Suppressor macrophage (primary cell): ENCODE results near the gene HOXD3.

Source experiments
- DNase-seq, 4 experiments: peaks; one replicate each; pipeline ENCODE4 v3.0.0-alpha.2; 2020 to 2022

Gene HOXD3

GRCh38 chr2:176132205-176133171 lies 24.6 kb upstream of the HOXD3 start:
- DNase-seq: peak in 3 of 4 experiments; percentile 14 to 41 (median 16)

GRCh38 chr2:176133389-176133788 lies 23.7 kb upstream of the HOXD3 start:
- DNase-seq: no peak

GRCh38 chr2:176134035-176134434 lies 23.1 kb upstream of the HOXD3 start:
- DNase-seq: no peak

- DNase-seq: no peak
Observed at GRCh38 chr2:176135035-176135440, 22.1 kb upstream of the HOXD3 start.

GRCh38 chr2:176136374-176137251 lies 20.5 kb upstream of the HOXD3 start:
- peak in 1 of 4 experiments; percentile 18 for DNase-seq

- DNase-seq: no peak
Observed at GRCh38 chr2:176137252-176137580, 19.9 kb upstream of the HOXD3 start.

- DNase-seq: no peak
Observed at GRCh38 chr2:176137906-176138305, 19.2 kb upstream of the HOXD3 start.

GRCh38 chr2:176138526-176138922 lies 18.6 kb upstream of the HOXD3 start:
- no peak for DNase-seq

- no peak for DNase-seq
Observed at GRCh38 chr2:176138923-176139660, 18.0 kb upstream of the HOXD3 start.

GRCh38 chr2:176139661-176140512 lies 17.2 kb upstream of the HOXD3 start:
- no peak for DNase-seq

GRCh38 chr2:176140513-176141317 lies 16.4 kb upstream of the HOXD3 start:
- peak; percentile 61 to 77 (median 66) for DNase-seq

- DNase-seq: no peak
Observed at GRCh38 chr2:176142281-176142680, 14.8 kb upstream of the HOXD3 start.

- no peak for DNase-seq
Observed at GRCh38 chr2:176145085-176145969, 11.8 kb upstream of the HOXD3 start.

GRCh38 chr2:176146101-176146500 lies 11.0 kb upstream of the HOXD3 start:
- no peak for DNase-seq

GRCh38 chr2:176146645-176147044 lies 10.5 kb upstream of the HOXD3 start:
- no peak for DNase-seq

GRCh38 chr2:176147210-176147799 lies 9.8 kb upstream of the HOXD3 start:
- no peak for DNase-seq

- no peak for DNase-seq
Observed at GRCh38 chr2:176147800-176148496, 9.2 kb upstream of the HOXD3 start.

- no peak for DNase-seq
Observed at GRCh38 chr2:176148751-176149421, 8.2 kb upstream of the HOXD3 start.
